Kidney (tissue), 14 donors: ENCODE data around the gene DNASE1L3. TPM values are rescaled to one million over a fixed set of nuclear protein-coding genes. Genes with fewer than 3 reads are reported as not detected.
A peak's percentile ranks its signal among the peaks of the same experiment; 100 is the strongest.

Experiments
- DNase-seq, 5 donors: peaks; one replicate each; pipeline ENCODE4 v3.0.0-alpha.2; 2013 to 2020
- FAIRE-seq: peaks from 2 replicates; lab custom pipeline; 2012; peaks lifted over from hg19 to GRCh38; lab: Jason Lieb, UNC
- H3K27ac ChIP-seq, 2 donors: one replicate each; pipeline ENCODE4 v1.7.0; 2013; ENCODE audit warnings: low read depth in 2 of 2, low read length in 2 of 2, inconsistent platforms in 1 of 2
- H3K27me3 ChIP-seq: one replicate; pipeline ENCODE4 v1.7.1; 2013; ENCODE audit warnings: low read length, inconsistent platforms; ENCODE audit not compliant: control insufficient read depth, insufficient read depth
- H3K36me3 ChIP-seq, 3 donors: one replicate each; pipeline versions ENCODE4 v1.7.0 to v1.7.1; 2013; ENCODE audit warnings: low read length in 3 of 3, control low read depth in 1 of 3, inconsistent platforms in 1 of 3; ENCODE audit not compliant: insufficient read depth in 3 of 3, control insufficient read depth in 2 of 3
- H3K4me1 ChIP-seq, 3 donors: one replicate each; pipeline versions ENCODE4 v1.7.0 to v1.7.1; 2013; ENCODE audit warnings: low read length in 3 of 3, inconsistent platforms in 1 of 3, low read depth in 1 of 3; ENCODE audit not compliant: control insufficient read depth in 2 of 3, insufficient read depth in 2 of 3
- H3K4me3 ChIP-seq, 3 donors: one replicate each; pipeline versions ENCODE4 v1.7.0 to v1.8.1; 2013; ENCODE audit warnings: low read length in 3 of 3, control low read depth in 1 of 3, inconsistent platforms in 1 of 3
- H3K9ac ChIP-seq, 3 donors: one replicate each; pipeline versions ENCODE4 v1.7.0 to v1.7.1; 2013; ENCODE audit warnings: low read length in 3 of 3, control low read depth in 1 of 3, inconsistent platforms in 1 of 3
- H3K9me3 ChIP-seq, 3 donors: one replicate each; pipeline versions ENCODE4 v1.7.0 to v1.7.1; 2013; ENCODE audit warnings: low read length in 3 of 3, control low read depth in 1 of 3, inconsistent platforms in 1 of 3; ENCODE audit not compliant: control insufficient read depth in 2 of 3, insufficient read depth in 1 of 3
- CTCF ChIP-seq: IDR thresholded peaks from 3 replicates; pipeline ENCODE4 v1.5.1; 2012; ENCODE audit warnings: mild to moderate bottlenecking, moderate library complexity, borderline replicate concordance; ENCODE audit not compliant: insufficient read depth; ENCODE audit errors: extremely low read depth
- intact Hi-C: fragments of 100-400 bp; cut with DNase I; formaldehyde crosslinking; loops from one replicate; pipeline ENCODE4 v1.11.1; 2022
- polyA plus RNA-seq: library from polyadenylated mRNA; stranded (reverse); fragments of 350-450 nt; fragmentation: Illumina TruSeq; extraction: RNeasy Lipid Tissue Mini Kit (QIAGEN cat#74804); gene quantifications from one replicate; pipeline ENCODE4 v1.2.3, GENCODE V29; 2014; ENCODE audit warnings: low read depth, low replicate concordance; ENCODE audit not compliant: insufficient read depth
- total RNA-seq: library from RNA; stranded (reverse); fragmentation: NEBNext Ultra II Directional; extraction: Animal tissue kit (Norgen Biotek cat#: 25700); gene quantifications from one replicate; pipeline ENCODE4 v1.2.1, GENCODE V29; 2021
- donor health status: control.
- donor health status: control.
- donor health status: control.
- donor health status: control.
- donor health status: control.
- donor health status: DM: yes; HTN: yes; CAD: no.
- donor health status: Normal renal cell carcinoma (clear cell type).

Gene DNASE1L3
- total and polyA plus RNA-seq, 2 donors from 2014 or later: 24.9 to 27.5 TPM

- FAIRE-seq: no peak
- no peak for TF ChIP-seq CTCF
- Histone ChIP-seq H3K9me3 (no peaks in the 10 kb centered on the region), H3K27me3 (no peaks in the 10 kb centered on the region), H3K4me3 (peak overlapping the region in 1 of 3 donors; percentile 17), H3K9ac (peak overlapping the region in 1 of 3 donors; percentile 7), H3K27ac (peak overlapping the region; percentile 63 to 81), H3K4me1 (peaks cover 0 to 33% (median 22%) of the 10 kb centered on the region in 3 donors), H3K36me3 (peaks cover 0 to 4% (median 0%) of the 10 kb centered on the region in 3 donors)
- intact Hi-C loops: no loop called here
- DNase-seq: peak in 4 of 5 donors; percentile 49 to 76 (median 55)
These were observed 35.2 kb downstream of the DNASE1L3 start for GRCh38 chr3:58175437-58176184.

- FAIRE-seq: no peak
- H3K4me1 ChIP-seq: peaks cover 0 to 33% (median 22%) of the 10 kb centered on the region in 3 donors
These were observed 35.7 kb downstream of the DNASE1L3 start for GRCh38 chr3:58175187-58175436.

GRCh38 chr3:58173669-58174398 lies 36.9 kb downstream of the DNASE1L3 start:
- DNase-seq (peak in 4 of 5 donors; percentile 70 to 80 (median 72)), FAIRE-seq (no peak)
- Histone ChIP-seq H3K36me3 (peaks cover 2 to 21% (median 6%) of the 10 kb centered on the region in 3 donors), H3K4me3 (no peak overlapping the region), H3K27me3 (no peaks in the 10 kb centered on the region), H3K4me1 (peaks cover 0 to 33% (median 22%) of the 10 kb centered on the region in 3 donors), H3K9ac (no peak overlapping the region), H3K27ac (peak overlapping the region in 1 of 2 donors; percentile 39), H3K9me3 (no peaks in the 10 kb centered on the region)
- TF ChIP-seq CTCF: peak; percentile 24
- intact Hi-C loops: no loop called here

More at GRCh38 chr3:58175187-58175436, 35.7 kb downstream of the DNASE1L3 start:
- Histone ChIP-seq H3K27ac (peak overlapping the region in 1 of 2 donors; percentile 81), H3K27me3 (no peaks in the 10 kb centered on the region), H3K4me3 (peak overlapping the region in 1 of 3 donors; percentile 17), H3K9ac (peak overlapping the region in 1 of 3 donors; percentile 7), H3K36me3 (peaks cover 2 to 9% (median 4%) of the 10 kb centered on the region in 3 donors), H3K9me3 (no peaks in the 10 kb centered on the region)
- no peak for TF ChIP-seq CTCF
- no peak for DNase-seq
- intact Hi-C loops: no loop called here
